KMS-11 (cell line): Measurements from ENCODE around the gene RPS2.
A peak's percentile ranks its signal among the peaks of the same experiment; 100 is the strongest.
"Not testable (repeated sequence)": the region's sequence is repeated elsewhere in the genome, so short reads cannot be mapped to it uniquely, and the experiment has no call there.

Experiments used
- H2AFZ ChIP-seq: fragments of 200-600 bp; sonication (generic); 2 replicates; pipeline ENCODE4 v1.6.1; 2016; ENCODE audit warnings: antibody characterized with exemption, mixed run types, low read depth
- H3K27ac ChIP-seq: fragments of 200-600 bp; sonication (generic); 2 replicates; pipeline ENCODE4 v1.6.1; 2016; ENCODE audit warnings: mild to moderate bottlenecking, mixed run types
- H3K27me3 ChIP-seq: fragments of 200-600 bp; sonication (generic); 2 replicates; pipeline ENCODE4 v1.6.1; 2017; ENCODE audit warnings: mild to moderate bottlenecking, low read depth, mixed run types, moderate library complexity; ENCODE audit not compliant: insufficient read depth
- H3K36me3 ChIP-seq: fragments of 200-600 bp; sonication (generic); 2 replicates; pipeline ENCODE4 v1.6.1; 2017; ENCODE audit warnings: mild to moderate bottlenecking, mixed run types; ENCODE audit not compliant: insufficient read depth
- H3K4me1 ChIP-seq: fragments of 200-600 bp; sonication (generic); 2 replicates; pipeline ENCODE4 v1.6.1; 2016; ENCODE audit warnings: mild to moderate bottlenecking, low read depth, mixed run types; ENCODE audit not compliant: poor library complexity, severe bottlenecking
- H3K4me2 ChIP-seq: fragments of 200-600 bp; sonication (generic); 2 replicates; pipeline ENCODE4 v1.7.0; 2016; ENCODE audit warnings: mild to moderate bottlenecking, mixed run types
- H3K4me3 ChIP-seq: fragments of 200-600 bp; sonication (generic); IDR thresholded peaks from 2 replicates; pipeline ENCODE4 v1.6.1; 2017; ENCODE audit warnings: low read depth, low read length, mixed read lengths; ENCODE audit not compliant: insufficient read depth
- H3K79me2 ChIP-seq: fragments of 200-600 bp; sonication (generic); 2 replicates; pipeline ENCODE4 v1.6.1; 2016; ENCODE audit warnings: low read depth, mixed run types; ENCODE audit not compliant: insufficient read depth
- H3K9ac ChIP-seq: fragments of 200-600 bp; sonication (generic); 2 replicates; pipeline ENCODE4 v1.6.1; 2016; ENCODE audit warnings: mild to moderate bottlenecking, mixed run types
- H4K20me1 ChIP-seq: fragments of 200-600 bp; sonication (generic); 2 replicates; pipeline ENCODE4 v1.6.1; 2016; ENCODE audit warnings: mild to moderate bottlenecking, mixed run types; ENCODE audit not compliant: insufficient read depth
- TF ChIP-seq, protein P1 (sequence below): fragments of 200-600 bp; sonication (generic); conservative IDR thresholded peaks from 2 replicates; pipeline ENCODE4 v1.6.1; 2017; ENCODE audit warnings: low read depth, mild to moderate bottlenecking, antibody characterized with exemption, low read length, moderate library complexity, mixed read lengths

RPS2 gene

GRCh38 chr16:1922357-1922756 is 42.3 kb downstream of the RPS2 start:
- Histone ChIP-seq H2AFZ (no peak overlapping the region), H3K4me1 (no peaks in the 10 kb centered on the region), H3K27ac (no peak overlapping the region), H3K4me2 (no peak overlapping the region), H3K4me3 (no peak overlapping the region), H3K9ac (no peak overlapping the region), H3K79me2 (no peaks in the 10 kb centered on the region), H3K36me3 (no peaks in the 10 kb centered on the region), H3K27me3 (peaks cover 84% of the 10 kb centered on the region), H4K20me1 (no peaks in the 10 kb centered on the region)
- TF ChIP-seq, protein P1, sequence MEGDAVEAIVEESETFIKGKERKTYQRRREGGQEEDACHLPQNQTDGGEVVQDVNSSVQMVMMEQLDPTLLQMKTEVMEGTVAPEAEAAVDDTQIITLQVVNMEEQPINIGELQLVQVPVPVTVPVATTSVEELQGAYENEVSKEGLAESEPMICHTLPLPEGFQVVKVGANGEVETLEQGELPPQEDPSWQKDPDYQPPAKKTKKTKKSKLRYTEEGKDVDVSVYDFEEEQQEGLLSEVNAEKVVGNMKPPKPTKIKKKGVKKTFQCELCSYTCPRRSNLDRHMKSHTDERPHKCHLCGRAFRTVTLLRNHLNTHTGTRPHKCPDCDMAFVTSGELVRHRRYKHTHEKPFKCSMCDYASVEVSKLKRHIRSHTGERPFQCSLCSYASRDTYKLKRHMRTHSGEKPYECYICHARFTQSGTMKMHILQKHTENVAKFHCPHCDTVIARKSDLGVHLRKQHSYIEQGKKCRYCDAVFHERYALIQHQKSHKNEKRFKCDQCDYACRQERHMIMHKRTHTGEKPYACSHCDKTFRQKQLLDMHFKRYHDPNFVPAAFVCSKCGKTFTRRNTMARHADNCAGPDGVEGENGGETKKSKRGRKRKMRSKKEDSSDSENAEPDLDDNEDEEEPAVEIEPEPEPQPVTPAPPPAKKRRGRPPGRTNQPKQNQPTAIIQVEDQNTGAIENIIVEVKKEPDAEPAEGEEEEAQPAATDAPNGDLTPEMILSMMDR = no peak

DNA sequence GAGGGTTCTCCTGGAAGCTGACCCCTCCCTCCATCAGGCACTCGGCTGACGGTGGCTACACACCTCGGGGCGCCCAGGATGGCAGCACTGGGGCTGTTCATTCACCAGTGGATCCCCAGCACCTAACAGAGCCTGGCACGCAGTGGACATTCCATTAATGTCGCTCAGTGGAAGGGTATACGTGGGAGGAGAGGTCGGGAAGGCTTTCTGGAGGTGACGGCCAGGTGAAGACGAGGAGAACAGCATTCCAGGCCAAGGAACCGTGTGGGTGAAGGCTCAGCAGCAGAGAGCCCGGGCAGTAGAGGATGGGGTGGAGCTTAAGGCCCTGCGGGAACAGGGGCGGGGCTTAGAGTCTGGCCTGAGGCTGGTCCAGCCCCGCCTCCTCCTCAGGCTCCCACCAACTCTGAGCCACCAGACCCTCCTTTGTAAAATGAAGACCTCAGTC is 43.9 kb downstream of the RPS2 start:
- Histone ChIP-seq H3K27ac (no peak overlapping the region), H3K4me2 (peak overlapping the region; percentile 8; the same call in 1 of the 2 replicates), H2AFZ (peak overlapping the region; percentile 27; the same call in 1 of the 2 replicates), H4K20me1 (no peaks in the 10 kb centered on the region), H3K36me3 (no peaks in the 10 kb centered on the region), H3K4me3 (no peak overlapping the region), H3K4me1 (no peaks in the 10 kb centered on the region), H3K79me2 (no peaks in the 10 kb centered on the region), H3K9ac (no peak overlapping the region), H3K27me3 (peaks cover 92% of the 10 kb centered on the region)
- TF ChIP-seq, protein P1 = no peak

GRCh38 chr16:1920122-1920521 is 44.5 kb downstream of the RPS2 start:
- not testable (repeated sequence) for H3K4me1 ChIP-seq, H3K79me2 ChIP-seq, H3K27ac ChIP-seq, H3K4me2 ChIP-seq, H3K4me3 ChIP-seq, H3K36me3 ChIP-seq, H4K20me1 ChIP-seq, H3K9ac ChIP-seq, H2AFZ ChIP-seq
- peaks cover 94% of the 10 kb centered on the region for H3K27me3 ChIP-seq

- Histone ChIP-seq H3K36me3 (no peaks in the 10 kb centered on the region), H4K20me1 (no peaks in the 10 kb centered on the region), H3K4me3 (no peak overlapping the region), H3K4me1 (no peaks in the 10 kb centered on the region), H3K27me3 (peaks cover 94% of the 10 kb centered on the region), H3K9ac (no peak overlapping the region), H3K27ac (no peak overlapping the region), H3K79me2 (no peaks in the 10 kb centered on the region), H3K4me2 (no peak overlapping the region), H2AFZ (no peak overlapping the region)
- TF ChIP-seq, protein P1 = no peak
Observed at GRCh38 chr16:1919327-1919998, 45.2 kb downstream of the RPS2 start.
